GM12878 (cell line): ENCODE data around the gene TMEM72. TPM values are rescaled to one million over a fixed set of nuclear protein-coding genes. Genes with fewer than 3 reads are reported as not detected.
A peak's percentile ranks its signal among the peaks of the same experiment; 100 is the strongest.

Experiments
- ATAC-seq: fragments of 200-7000 bp; cut with Tn5 transposase; 3 replicates; pipeline ENCODE4 v1.9.1; 2020; ENCODE audit warnings: mild to moderate bottlenecking, moderate library complexity
- BruUV-seq: library from RNA; stranded (reverse); fragments of 400-500 nt; replicated peaks from 2 replicates; lab custom pipeline; 2021; lab: Mats Ljungman, UMichigan
- CTCF ChIA-PET: fragments of 300-600 bp; sonication (Branson Sonifier 250); formaldehyde crosslinking; extraction: SDS; loops from one replicate; lab custom pipeline; 2021; ENCODE audit warnings: inconsistent platforms; lab: Yijun Ruan, JAX
- POLR2A ChIA-PET: fragments of 350-600 bp; formaldehyde crosslinking; extraction: SDS; loops from one replicate; lab custom pipeline; 2021; ENCODE audit warnings: inconsistent platforms; lab: Charles Lee
- RAD21 ChIA-PET: fragments of 300-600 bp; sonication (Branson Sonifier 250); formaldehyde crosslinking; loops from one replicate; lab custom pipeline; 2023; ENCODE audit warnings: antibody characterized with exemption; ENCODE audit not compliant: unreplicated experiment; lab: Charles Lee
- SMC1A ChIA-PET: fragments of 300-600 bp; sonication (Branson Sonifier 250); formaldehyde crosslinking; loops from one replicate; lab custom pipeline; 2023; ENCODE audit not compliant: unreplicated experiment, uncharacterized antibody; lab: Charles Lee
- DNase-seq: peaks from one replicate; pipeline ENCODE4 v3.0.0-alpha.2; 2011; ENCODE audit warnings: low read depth, low spot score
- FAIRE-seq: peaks from 3 replicates; lab custom pipeline; 2011; peaks lifted over from hg19 to GRCh38; lab: Jason Lieb, UNC
- H2AFZ ChIP-seq: 2 replicates; pipeline ENCODE4 v1.6.0; 2011; ENCODE audit warnings: low read depth, low read length, control low read depth; ENCODE audit not compliant: control insufficient read depth
- H3K27ac ChIP-seq: 2 replicates; pipeline ENCODE4 v1.5.1; 2011; ENCODE audit warnings: control low read depth; ENCODE audit not compliant: control insufficient read depth, insufficient read depth
- H3K27me3 ChIP-seq, 2 experiments: replicated peaks in 1 of 2; 2 replicates each; pipeline versions ENCODE4 v1.6.0 to v1.6.1; 2011; ENCODE audit warnings: low read length in 1 of 2; ENCODE audit not compliant: control insufficient read depth in 2 of 2, insufficient read depth in 2 of 2
- H3K36me3 ChIP-seq, 2 experiments: 2 replicates each; pipeline ENCODE4 v1.5.1; 2011; ENCODE audit warnings: low read length in 1 of 2; ENCODE audit not compliant: control insufficient read depth in 2 of 2, insufficient read depth in 2 of 2
- H3K4me1 ChIP-seq: 2 replicates; pipeline ENCODE4 v1.6.1; 2011; ENCODE audit warnings: mild to moderate bottlenecking, low read length, moderate library complexity, mixed read lengths; ENCODE audit not compliant: control insufficient read depth, insufficient read depth
- H3K4me2 ChIP-seq: 2 replicates; pipeline ENCODE4 v1.6.0; 2011; ENCODE audit warnings: control low read depth; ENCODE audit not compliant: control insufficient read depth, insufficient read depth
- H3K4me3 ChIP-seq: fragments of 200-600 bp; sonication (generic); 2 replicates; pipeline ENCODE4 v1.5.1; 2016
- H3K79me2 ChIP-seq: 2 replicates; pipeline ENCODE4 v1.6.0; 2011; ENCODE audit warnings: low read length; ENCODE audit not compliant: control insufficient read depth, insufficient read depth
- H3K9ac ChIP-seq: 2 replicates; pipeline ENCODE4 v1.8.0; 2011; ENCODE audit warnings: low read length, control low read depth, mixed read lengths; ENCODE audit not compliant: control insufficient read depth, insufficient read depth
- H3K9me3 ChIP-seq: replicated peaks from 3 replicates; pipeline ENCODE4 v1.5.1; 2011; ENCODE audit warnings: mild to moderate bottlenecking, low read length; ENCODE audit not compliant: control insufficient read depth, insufficient read depth
- H4K20me1 ChIP-seq: 2 replicates; pipeline ENCODE4 v1.6.0; 2011; ENCODE audit not compliant: control insufficient read depth, insufficient read depth
- ETV6 ChIP-seq, 2 experiments: fragments of 450-650 bp in 1 of 2; IDR thresholded peaks in 1 of 2; conservative IDR thresholded peaks in 1 of 2; 2 replicates each; pipeline ENCODE4 v1.6.1; 2014; ENCODE audit warnings: antibody characterized with exemption in 1 of 2, borderline replicate concordance in 1 of 2, low read depth in 1 of 2, mild to moderate bottlenecking in 1 of 2, moderate library complexity in 1 of 2
- NKRF ChIP-seq: fragments of 450-650 bp; conservative IDR thresholded peaks from 2 replicates; pipeline ENCODE4 v1.6.1; 2017; ENCODE audit warnings: mild to moderate bottlenecking, moderate library complexity
- SP1 ChIP-seq: IDR thresholded peaks from one replicate; pipeline ENCODE4 v1.6.1; 2011; ENCODE audit warnings: low read depth, low read length
- SPI1 ChIP-seq: IDR thresholded peaks from 2 replicates; pipeline ENCODE4 v1.6.1; 2011; ENCODE audit warnings: low read depth, mild to moderate bottlenecking, low read length, moderate library complexity, borderline replicate concordance; ENCODE audit not compliant: insufficient read depth
- ZBED1 ChIP-seq: IDR thresholded peaks from 2 replicates; pipeline ENCODE4 v1.6.1; 2016; ENCODE audit warnings: borderline replicate concordance
- WGBS: methylation state at CpG from one replicate; pipeline ENCODE4 v1.1.6; 2016; ENCODE audit warnings: low lambda C conversion rate; ENCODE audit not compliant: insufficient replicate concordance, insufficient coverage; ENCODE audit errors: missing lambda C conversion rate; 5-methylcytosine and 5-hydroxymethylcytosine counted together
- in situ Hi-C: fragments of 300-500 bp; cut with MboI; formaldehyde crosslinking; loops from 9 replicates; pipeline ENCODE4 v1.14.3; 2018; ENCODE audit warnings: mixed read lengths
- intact Hi-C: fragments of 100-400 bp; cut with micrococcal nuclease; formaldehyde crosslinking; loops from one replicate; pipeline ENCODE4 v1.14.2; 2022; ENCODE audit not compliant: unreplicated experiment
- polyA plus RNA-seq, 11 experiments: library from polyadenylated mRNA; depleted of rRNA in 4 of 11; unstranded in 6 of 11; stranded (reverse) in 5 of 11; fragments of >200 nt; fragmentation: Nextera tagmentation in 4 of 11; fragmentation: Illumina TruSeq in 1 of 11; extraction: Ambion mirVana in 4 of 11; extraction: Trizol in 1 of 11; gene quantifications; 1 replicate in 1 of 11; 2 replicates in 10 of 11; pipeline versions ENCODE4 v1.2.1 to v1.2.3, GENCODE V29; 2011 to 2016; ENCODE audit warnings: inconsistent platforms in 2 of 11, missing spikeins in 2 of 11, low read depth in 1 of 11
- total RNA-seq, 4 experiments: library from RNA; depleted of rRNA in 3 of 4; stranded (reverse); fragments of >200 nt in 3 of 4; fragmentation: Illumina TruSeq in 1 of 4; extraction: Trizol in 1 of 4; gene quantifications; 2 replicates each; pipeline versions ENCODE4 v1.2.1 to v1.2.3, GENCODE V29; 2013 to 2021

Gene TMEM72
- total and polyA plus RNA-seq, 10 of the 15 experiments (the other 5 are each of a cell fraction or from before 2014, with no cell fraction given) = 0.12 TPM; not detected in 9

- ChIA-PET RAD21 (interaction anchor here (2.1 to 5.3 kb wide), 3 partner anchors 17 to 46 kb away, joined by 34 to 62 read pairs (median 38); partner anchors contain the start of gene DEPP1), POLR2A (no interaction called here)
- Histone ChIP-seq H2AFZ (no peak overlapping the region), H3K9me3 (no peaks in the 10 kb centered on the region), H3K27me3 (no peaks in the 10 kb centered on the region), H3K4me1 (peaks cover 8% of the 10 kb centered on the region), H4K20me1 (no peaks in the 10 kb centered on the region), H3K36me3 (no peaks in the 10 kb centered on the region)
- BruUV-seq = no TSS peak
- no peak for DNase-seq
- FAIRE-seq = no peak
- in situ Hi-C loops = loop anchor here (5.0 kb wide), 1 partner anchor 46 kb away; the partner anchor contains the start of gene DEPP1
- WGBS = 25% methylated on average over 4 of the region's 4 CpGs
- ATAC-seq = no peak
- no peak for TF ChIP-seq ZBED1
- no peak for TF ChIP-seq ETV6 (conservative IDR thresholded peaks at IDR 0.05 in 1 of 2, IDR thresholded peaks at IDR 0.05 in 1 of 2; ENCODE audit: borderline replicate concordance in 1 of 2, low read depth in 1 of 2)
- no peak for TF ChIP-seq SP1
- peak; percentile 32; the same call in 1 of the 2 replicates for TF ChIP-seq SPI1
- TF ChIP-seq NKRF = no peak
- TF ChIP-seq, all 136 proteins: peak for 1
- Histone ChIP-seq H3K4me3 (no peak overlapping the region), H3K79me2 (no peaks in the 10 kb centered on the region), H3K9ac (no peak overlapping the region), H3K27ac (no peak overlapping the region), H3K4me2 (no peak overlapping the region)
- ChIA-PET CTCF (interaction anchor here (1.2 to 8.0 kb wide), 6 partner anchors 20 to 303 kb away, joined by 3 to 181 read pairs (median 34); partner anchors contain the start of gene DEPP1), SMC1A (interaction anchor here (2.1 to 4.1 kb wide), 3 partner anchors 43 to 64 kb away, joined by 10 to 40 read pairs (median 36); partner anchors contain the start of gene DEPP1)
- intact Hi-C loops = loop anchor here (5.0 kb wide), 1 partner anchor 301 kb away; no protein-coding TSS in a partner anchor
These were observed 19.9 kb downstream of the TMEM72 start for GRCh38 chr10:44930904-44931620.
